ENCODE results near the gene INPP5A. TPM values are rescaled to one million over a fixed set of nuclear protein-coding genes. Genes with fewer than 3 reads are reported as not detected.

INPP5A gene
- total RNA-seq, 2 donors from 2014 or later: 20.7 to 26.7 TPM

GRCh38 chr10:132745971-132746370, 208.4 kb downstream of the INPP5A start:
- H3K27ac Mint-ChIP-seq: peak overlapping the region; percentile 45
- no peaks in the 10 kb centered on the region for H3K27me3 Mint-ChIP-seq (ENCODE audit: insufficient read depth)
- WGBS, 2 experiments (ENCODE audit: insufficient coverage in 1 of 2, insufficient read length in 1 of 2): 93 to 99% methylated on average over 11 to 13 of the region's 13 CpGs
- H3K9ac ChIP-seq (ENCODE audit: extremely low read depth, low read length, poor library complexity, severe bottlenecking): no peak overlapping the region
- no peaks in the 10 kb centered on the region for H3K27me3 ChIP-seq (ENCODE audit: control insufficient read depth, insufficient read depth, low read length, poor library complexity, severe bottlenecking)
- no peak overlapping the region for H3K4me3 ChIP-seq (ENCODE audit: low read length)
- peaks cover 10% of the 10 kb centered on the region for H3K4me1 ChIP-seq (ENCODE audit: control insufficient read depth, insufficient read depth, low read length)
- TF ChIP-seq, protein P1, sequence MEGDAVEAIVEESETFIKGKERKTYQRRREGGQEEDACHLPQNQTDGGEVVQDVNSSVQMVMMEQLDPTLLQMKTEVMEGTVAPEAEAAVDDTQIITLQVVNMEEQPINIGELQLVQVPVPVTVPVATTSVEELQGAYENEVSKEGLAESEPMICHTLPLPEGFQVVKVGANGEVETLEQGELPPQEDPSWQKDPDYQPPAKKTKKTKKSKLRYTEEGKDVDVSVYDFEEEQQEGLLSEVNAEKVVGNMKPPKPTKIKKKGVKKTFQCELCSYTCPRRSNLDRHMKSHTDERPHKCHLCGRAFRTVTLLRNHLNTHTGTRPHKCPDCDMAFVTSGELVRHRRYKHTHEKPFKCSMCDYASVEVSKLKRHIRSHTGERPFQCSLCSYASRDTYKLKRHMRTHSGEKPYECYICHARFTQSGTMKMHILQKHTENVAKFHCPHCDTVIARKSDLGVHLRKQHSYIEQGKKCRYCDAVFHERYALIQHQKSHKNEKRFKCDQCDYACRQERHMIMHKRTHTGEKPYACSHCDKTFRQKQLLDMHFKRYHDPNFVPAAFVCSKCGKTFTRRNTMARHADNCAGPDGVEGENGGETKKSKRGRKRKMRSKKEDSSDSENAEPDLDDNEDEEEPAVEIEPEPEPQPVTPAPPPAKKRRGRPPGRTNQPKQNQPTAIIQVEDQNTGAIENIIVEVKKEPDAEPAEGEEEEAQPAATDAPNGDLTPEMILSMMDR (conservative IDR thresholded peaks at IDR 0.05): no peak
- H3K9me3 ChIP-seq (ENCODE audit: control insufficient read depth, low read length): no peaks in the 10 kb centered on the region
- H3K4me1 Mint-ChIP-seq: peaks cover 18% of the 10 kb centered on the region
- H3K36me3 ChIP-seq (ENCODE audit: control insufficient read depth, insufficient read depth, low read length): no peaks in the 10 kb centered on the region
- DNase-seq: no peak
- peaks cover 7% of the 10 kb centered on the region for H3K36me3 Mint-ChIP-seq (ENCODE audit: low read depth)
- no peaks in the 10 kb centered on the region for H3K9me3 Mint-ChIP-seq
- no peak overlapping the region for H3K4me3 Mint-ChIP-seq
- H3K27ac ChIP-seq (ENCODE audit: low read depth, low read length): no peak overlapping the region

- Histone ChIP-seq H3K4me3 (ENCODE audit: low read length) (no peak overlapping the region), H3K27me3 (ENCODE audit: control insufficient read depth, insufficient read depth, low read length, poor library complexity, severe bottlenecking) (no peaks in the 10 kb centered on the region), H3K9ac (ENCODE audit: extremely low read depth, low read length, poor library complexity, severe bottlenecking) (no peak overlapping the region), H3K36me3 (ENCODE audit: control insufficient read depth, insufficient read depth, low read length) (no peaks in the 10 kb centered on the region), H3K27ac (ENCODE audit: low read depth, low read length) (no peak overlapping the region), H3K4me1 (ENCODE audit: control insufficient read depth, insufficient read depth, low read length) (peaks cover 10% of the 10 kb centered on the region), H3K9me3 (ENCODE audit: control insufficient read depth, low read length) (no peaks in the 10 kb centered on the region)
- no peaks in the 10 kb centered on the region for H3K9me3 Mint-ChIP-seq
- H3K36me3 Mint-ChIP-seq (ENCODE audit: low read depth): peaks cover 7% of the 10 kb centered on the region
- DNase-seq: no peak
- TF ChIP-seq, protein P1 (conservative IDR thresholded peaks at IDR 0.05): no peak
- WGBS, 2 experiments (ENCODE audit: insufficient coverage in 1 of 2, insufficient read length in 1 of 2): 94 to 96% methylated on average over 14 of the region's 14 CpGs
- H3K27me3 Mint-ChIP-seq (ENCODE audit: insufficient read depth): no peaks in the 10 kb centered on the region
- no peak overlapping the region for H3K4me3 Mint-ChIP-seq
- H3K27ac Mint-ChIP-seq: peak overlapping the region; percentile 84
- peaks cover 18% of the 10 kb centered on the region for H3K4me1 Mint-ChIP-seq
Observed at GRCh38 chr10:132746386-132746785, 208.8 kb downstream of the INPP5A start.

DNA sequence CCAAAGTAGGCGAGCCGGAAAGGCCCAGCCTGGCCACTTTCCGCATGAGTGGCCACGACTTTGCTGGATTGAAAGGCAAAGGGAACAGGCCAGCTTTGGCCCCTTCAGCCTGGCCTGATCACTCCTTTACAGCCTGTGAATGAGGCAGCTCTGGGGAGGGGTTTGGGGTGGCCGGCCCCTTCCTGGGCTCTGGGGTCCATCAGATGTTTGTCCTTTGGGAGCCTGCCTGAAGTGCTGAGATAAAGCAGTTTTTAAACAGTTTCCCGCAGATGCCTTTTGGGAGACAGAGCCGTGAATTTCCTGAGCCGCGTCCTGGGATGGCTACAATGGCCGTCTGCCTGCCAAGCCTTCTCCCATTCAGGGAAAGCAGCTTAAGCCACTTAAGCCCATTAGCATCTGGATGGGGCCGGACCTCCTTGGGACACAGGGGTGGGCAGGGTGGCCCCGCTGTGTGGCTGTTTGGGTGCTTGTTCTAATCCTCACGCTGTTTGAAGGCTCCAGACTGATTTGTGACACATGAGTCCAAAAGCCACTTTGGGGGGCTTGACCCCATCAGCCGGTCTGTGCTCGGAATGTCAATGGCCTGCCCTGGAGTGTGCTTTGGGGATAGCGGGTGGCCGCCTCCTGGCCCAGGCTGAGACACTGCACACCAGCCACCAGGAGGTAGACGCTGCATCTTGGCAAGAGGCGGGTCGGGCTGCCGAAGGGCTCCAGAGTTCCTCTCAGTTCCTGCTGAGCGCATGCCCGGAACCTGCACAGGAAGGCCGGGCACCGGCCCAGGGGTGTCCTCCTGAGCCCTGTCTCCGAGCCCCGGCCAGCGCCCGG, 209.4 kb downstream of the INPP5A start:
- Histone ChIP-seq H3K27me3 (ENCODE audit: control insufficient read depth, insufficient read depth, low read length, poor library complexity, severe bottlenecking) (no peaks in the 10 kb centered on the region), H3K4me1 (ENCODE audit: control insufficient read depth, insufficient read depth, low read length) (peaks cover 10% of the 10 kb centered on the region), H3K27ac (ENCODE audit: low read depth, low read length) (no peak overlapping the region), H3K36me3 (ENCODE audit: control insufficient read depth, insufficient read depth, low read length) (no peaks in the 10 kb centered on the region), H3K4me3 (ENCODE audit: low read length) (no peak overlapping the region), H3K9ac (ENCODE audit: extremely low read depth, low read length, poor library complexity, severe bottlenecking) (no peak overlapping the region), H3K9me3 (ENCODE audit: control insufficient read depth, low read length) (no peaks in the 10 kb centered on the region)
- TF ChIP-seq, protein P1 (conservative IDR thresholded peaks at IDR 0.05): peak; percentile 58
- no peaks in the 10 kb centered on the region for H3K9me3 Mint-ChIP-seq
- peaks cover 18% of the 10 kb centered on the region for H3K4me1 Mint-ChIP-seq
- peaks cover 7% of the 10 kb centered on the region for H3K36me3 Mint-ChIP-seq (ENCODE audit: low read depth)
- no peaks in the 10 kb centered on the region for H3K27me3 Mint-ChIP-seq (ENCODE audit: insufficient read depth)
- H3K4me3 Mint-ChIP-seq: no peak overlapping the region
- DNase-seq: peak; percentile 85
- 65 to 74% methylated on average over 20 to 29 of the region's 29 CpGs for WGBS, 2 experiments (ENCODE audit: insufficient coverage in 1 of 2, insufficient read length in 1 of 2)
- peak overlapping the region; percentile 84 for H3K27ac Mint-ChIP-seq
